Measurements from ENCODE around the gene PIP5K1B.

GRCh38 chr9:68978501-68978900, 273.5 kb downstream of the PIP5K1B start:
- TF ChIP-seq CTCF (conservative IDR thresholded peaks at IDR 0.05; ENCODE audit: low read length), result no peak
- TF ChIP-seq EZH2phosphoT487 (IDR thresholded peaks at IDR 0.05; ENCODE audit: borderline replicate concordance), result no peak

Measured in Loucy (cell line).